ENCODE results near the gene TAS2R9.

TAS2R9 gene

GRCh38 chr12:10847744-10848143, 37.8 kb upstream of the TAS2R9 start:
- ATAC-seq: no peak
- TF ChIP-seq, protein P1, sequence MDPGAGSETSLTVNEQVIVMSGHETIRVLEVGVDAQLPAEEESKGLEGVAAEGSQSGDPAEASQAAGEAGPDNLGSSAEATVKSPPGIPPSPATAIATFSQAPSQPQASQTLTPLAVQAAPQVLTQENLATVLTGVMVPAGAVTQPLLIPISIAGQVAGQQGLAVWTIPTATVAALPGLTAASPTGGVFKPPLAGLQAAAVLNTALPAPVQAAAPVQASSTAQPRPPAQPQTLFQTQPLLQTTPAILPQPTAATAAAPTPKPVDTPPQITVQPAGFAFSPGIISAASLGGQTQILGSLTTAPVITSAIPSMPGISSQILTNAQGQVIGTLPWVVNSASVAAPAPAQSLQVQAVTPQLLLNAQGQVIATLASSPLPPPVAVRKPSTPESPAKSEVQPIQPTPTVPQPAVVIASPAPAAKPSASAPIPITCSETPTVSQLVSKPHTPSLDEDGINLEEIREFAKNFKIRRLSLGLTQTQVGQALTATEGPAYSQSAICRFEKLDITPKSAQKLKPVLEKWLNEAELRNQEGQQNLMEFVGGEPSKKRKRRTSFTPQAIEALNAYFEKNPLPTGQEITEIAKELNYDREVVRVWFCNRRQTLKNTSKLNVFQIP (CRISPR knock-in tag; IDR thresholded peaks at IDR 0.05; ENCODE audit: borderline replicate concordance, low read depth): no peak
- no peak for TF ChIP-seq ESRRG (CRISPR knock-in tag; IDR thresholded peaks at IDR 0.05)

DNA sequence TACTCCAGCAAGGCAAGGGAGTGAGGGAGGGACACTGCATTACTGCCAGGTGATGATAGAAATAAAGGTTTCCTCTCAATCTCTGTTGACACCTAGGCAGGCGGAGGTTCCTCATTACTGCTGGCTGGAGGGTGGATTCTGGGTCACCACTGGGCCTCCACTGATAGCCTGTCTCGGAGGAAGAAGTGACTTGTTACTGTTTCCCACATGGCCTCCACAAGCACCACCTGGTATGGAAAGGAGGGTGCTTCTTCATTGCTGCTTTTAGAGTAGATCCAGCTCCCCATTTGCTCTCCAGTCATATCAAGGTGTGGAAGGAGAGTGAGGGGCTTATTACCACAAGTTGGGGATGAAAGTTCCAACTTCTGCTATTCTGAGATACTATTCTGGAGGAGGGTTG, 32.9 kb upstream of the TAS2R9 start:
- TF ChIP-seq RARB (CRISPR knock-in tag; IDR thresholded peaks at IDR 0.05): no peak
- no peak for TF ChIP-seq ZC3H10 (CRISPR knock-in tag; IDR thresholded peaks at IDR 0.05)
- no peak for TF ChIP-seq ISL1 (CRISPR knock-in tag; IDR thresholded peaks at IDR 0.05)
- TF ChIP-seq CSDC2 (CRISPR knock-in tag; IDR thresholded peaks at IDR 0.05): no peak
- TF ChIP-seq, protein P2, sequence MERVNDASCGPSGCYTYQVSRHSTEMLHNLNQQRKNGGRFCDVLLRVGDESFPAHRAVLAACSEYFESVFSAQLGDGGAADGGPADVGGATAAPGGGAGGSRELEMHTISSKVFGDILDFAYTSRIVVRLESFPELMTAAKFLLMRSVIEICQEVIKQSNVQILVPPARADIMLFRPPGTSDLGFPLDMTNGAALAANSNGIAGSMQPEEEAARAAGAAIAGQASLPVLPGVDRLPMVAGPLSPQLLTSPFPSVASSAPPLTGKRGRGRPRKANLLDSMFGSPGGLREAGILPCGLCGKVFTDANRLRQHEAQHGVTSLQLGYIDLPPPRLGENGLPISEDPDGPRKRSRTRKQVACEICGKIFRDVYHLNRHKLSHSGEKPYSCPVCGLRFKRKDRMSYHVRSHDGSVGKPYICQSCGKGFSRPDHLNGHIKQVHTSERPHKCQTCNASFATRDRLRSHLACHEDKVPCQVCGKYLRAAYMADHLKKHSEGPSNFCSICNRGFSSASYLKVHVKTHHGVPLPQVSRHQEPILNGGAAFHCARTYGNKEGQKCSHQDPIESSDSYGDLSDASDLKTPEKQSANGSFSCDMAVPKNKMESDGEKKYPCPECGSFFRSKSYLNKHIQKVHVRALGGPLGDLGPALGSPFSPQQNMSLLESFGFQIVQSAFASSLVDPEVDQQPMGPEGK (CRISPR knock-in tag; IDR thresholded peaks at IDR 0.05; ENCODE audit: borderline replicate concordance): no peak
- TF ChIP-seq GLIS3 (CRISPR knock-in tag; IDR thresholded peaks at IDR 0.05): no peak
- TF ChIP-seq SNAI2 (CRISPR knock-in tag; IDR thresholded peaks at IDR 0.05): no peak
- no peak for TF ChIP-seq CSRNP3 (CRISPR knock-in tag; IDR thresholded peaks at IDR 0.05)
- TF ChIP-seq TSHZ2 (CRISPR knock-in tag; IDR thresholded peaks at IDR 0.05): no peak
- no peak for TF ChIP-seq ZFP30 (CRISPR knock-in tag; IDR thresholded peaks at IDR 0.05)
- TF ChIP-seq ZNF8 (CRISPR knock-in tag; IDR thresholded peaks at IDR 0.05): no peak
- no peak for TF ChIP-seq ZNF70 (CRISPR knock-in tag; IDR thresholded peaks at IDR 0.05)
- no peak for TF ChIP-seq OSR1 (CRISPR knock-in tag; IDR thresholded peaks at IDR 0.05)
- no peak for TF ChIP-seq CREB5 (CRISPR knock-in tag; IDR thresholded peaks at IDR 0.05; ENCODE audit: low read depth)

GRCh38 chr12:10838461-10838860, 28.5 kb upstream of the TAS2R9 start:
- no peak for ATAC-seq
- TF ChIP-seq GLIS3 (CRISPR knock-in tag; IDR thresholded peaks at IDR 0.05) (no peak), TOX (CRISPR knock-in tag; IDR thresholded peaks at IDR 0.05; ENCODE audit: borderline replicate concordance) (no peak), CSDC2 (CRISPR knock-in tag; IDR thresholded peaks at IDR 0.05) (no peak), ZNF8 (CRISPR knock-in tag; IDR thresholded peaks at IDR 0.05) (no peak), ARNTL (CRISPR knock-in tag; IDR thresholded peaks at IDR 0.05; ENCODE audit: borderline replicate concordance, low read depth) (no peak), ZFP30 (CRISPR knock-in tag; IDR thresholded peaks at IDR 0.05) (no peak), ISL1 (CRISPR knock-in tag; IDR thresholded peaks at IDR 0.05) (no peak), PPARA (CRISPR knock-in tag; IDR thresholded peaks at IDR 0.05; ENCODE audit: borderline replicate concordance) (no peak), TCF4 (CRISPR knock-in tag; IDR thresholded peaks at IDR 0.05; ENCODE audit: borderline replicate concordance) (no peak), OSR1 (CRISPR knock-in tag; IDR thresholded peaks at IDR 0.05) (no peak), ZNF565 (CRISPR knock-in tag; conservative IDR thresholded peaks at IDR 0.05; ENCODE audit: low read depth) (no peak), ESRRG (CRISPR knock-in tag; IDR thresholded peaks at IDR 0.05) (no peak)
- TF ChIP-seq, protein P2 (CRISPR knock-in tag; IDR thresholded peaks at IDR 0.05; ENCODE audit: borderline replicate concordance): no peak
- TF ChIP-seq, protein P1 (CRISPR knock-in tag; IDR thresholded peaks at IDR 0.05; ENCODE audit: borderline replicate concordance, low read depth): no peak

More for the DNA sequence above, 32.9 kb upstream of the TAS2R9 start:
- ATAC-seq: no peak

Data from SK-N-SH treated with all-trans-retinoic acid at 6 μM for 48 hours (cell line).